Stimulated activated CD4-positive, alpha-beta T cell treated with anti-CD3 and anti-CD28 coated beads, Interleukin-12 subunit alpha, Interleukin-12 subunit beta, amount 100 ng/mL, for 48 hours (primary cell): ENCODE results near the gene ATP5F1D.

Experiments
- DNase-seq, 3 donors: peaks; one replicate each; pipeline ENCODE4 v3.0.0-alpha.2; 2020; ENCODE audit warnings: low read depth in 2 of 3, low spot score in 1 of 3

The ATP5F1D gene

DNA sequence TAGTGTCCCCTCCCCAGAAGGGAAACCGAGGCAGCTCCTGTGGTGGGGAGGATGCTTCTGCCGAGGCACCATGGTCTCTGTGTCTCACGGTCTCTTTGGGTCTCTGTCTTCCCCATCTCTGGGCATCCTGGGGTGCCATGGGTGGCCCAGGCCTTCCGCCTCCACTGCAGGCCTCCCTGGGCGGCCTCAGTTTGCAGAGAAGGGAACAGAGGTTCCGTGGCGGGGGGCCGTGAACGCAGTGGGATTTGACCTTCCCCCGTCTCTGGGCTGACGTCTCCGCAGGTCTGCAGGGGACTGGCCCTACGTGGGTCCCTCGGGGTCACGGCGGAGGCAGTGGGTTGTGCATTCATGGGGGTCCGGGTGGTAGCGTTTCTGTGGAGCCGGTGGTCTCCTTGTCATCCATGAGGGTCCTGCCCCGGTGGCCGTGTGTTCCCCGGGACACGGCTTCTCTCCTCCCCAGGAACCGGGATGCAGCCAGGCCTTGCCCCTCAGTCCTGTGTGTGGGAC, 48.7 kb downstream of the ATP5F1D start:
- DNase-seq = no peak

DNA sequence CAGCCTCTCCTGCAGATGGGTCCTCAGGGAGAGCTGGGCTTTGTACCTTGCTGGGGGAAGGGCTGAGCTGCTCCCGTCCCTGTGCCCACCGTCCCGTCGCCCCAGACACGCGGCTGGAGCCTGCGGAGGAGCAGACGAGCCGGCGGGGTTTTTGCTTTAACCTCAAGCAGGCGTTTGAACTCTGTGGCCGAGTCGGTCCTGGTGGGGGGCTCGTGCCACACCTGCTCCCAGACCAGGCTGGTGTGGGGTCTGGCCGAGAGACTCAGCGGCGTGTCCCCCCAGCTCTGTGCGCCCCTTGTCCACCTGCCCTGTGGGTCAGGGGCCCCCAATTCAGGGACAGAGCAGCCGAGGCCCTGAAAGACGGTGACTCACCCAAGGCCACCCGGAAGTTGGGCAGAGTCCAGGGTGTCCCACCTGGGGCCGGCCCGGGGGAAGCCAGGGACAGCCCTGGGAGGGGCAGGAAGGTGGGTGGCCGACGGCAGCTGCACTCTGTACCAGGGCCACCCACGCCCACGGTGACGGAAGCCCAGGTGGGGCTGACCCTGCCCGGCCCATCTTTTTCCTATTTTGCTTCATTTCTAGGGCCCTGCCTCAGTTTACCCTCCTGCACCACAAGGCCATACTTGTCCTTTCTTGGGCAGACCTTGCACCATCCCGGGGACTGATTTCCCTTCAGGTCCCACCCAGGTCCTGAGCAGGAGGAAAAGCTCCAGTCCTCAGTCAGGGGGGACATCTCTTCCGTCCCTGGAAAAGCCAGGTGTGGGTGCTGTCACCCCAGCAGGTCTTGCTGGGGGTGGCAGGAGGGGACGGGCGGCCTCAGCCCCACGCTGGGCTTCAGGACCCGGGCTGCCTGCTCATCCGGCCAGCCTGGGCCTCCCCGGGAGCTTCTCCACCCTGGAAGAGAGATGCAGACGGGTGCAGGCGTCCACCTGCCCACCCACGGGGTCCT, 49.4 kb downstream of the ATP5F1D start:
- no peak for DNase-seq

- no peak for DNase-seq
Observed at GRCh38 chr19:1291761-1292418, 50.3 kb downstream of the ATP5F1D start.

- no peak for DNase-seq
Observed at GRCh38 chr19:1292419-1293151, 51.0 kb downstream of the ATP5F1D start.

- DNase-seq = no peak
Observed at GRCh38 chr19:1293782-1294604, 52.4 kb downstream of the ATP5F1D start.
